Measurements from ENCODE around the gene CCR9.

Gene CCR9

DNA sequence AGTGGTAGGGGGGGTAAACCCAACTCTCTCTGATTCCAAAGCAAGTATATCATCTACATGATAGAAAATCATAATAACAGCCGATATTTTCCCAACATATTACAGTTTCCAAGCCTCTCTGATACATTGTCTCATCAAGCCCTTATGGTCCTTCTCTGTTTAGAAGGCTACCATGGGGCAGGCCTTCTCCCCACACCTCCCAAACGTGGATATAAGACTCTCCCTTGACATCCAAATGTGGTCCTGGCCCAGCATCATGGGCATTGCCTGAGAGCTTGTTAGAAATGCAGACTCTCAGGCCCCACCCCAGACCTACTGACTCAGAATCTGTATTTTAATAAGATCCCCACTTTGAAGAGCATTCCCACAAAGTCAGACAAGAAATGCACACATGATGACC is 17.7 kb upstream of the CCR9 start:
- Histone ChIP-seq H3K27me3 (ENCODE audit: insufficient read depth, low read length, poor library complexity, severe bottlenecking) (no peaks in the 10 kb centered on the region), H2AFZ (ENCODE audit: low read length) (no peak overlapping the region), H3F3A (ENCODE audit: low read depth) (peaks cover 5% of the 10 kb centered on the region; the same call in 1 of the 2 replicates), H3K36me3 (ENCODE audit: insufficient read depth, low read length) (no peaks in the 10 kb centered on the region), H3K4me2 (ENCODE audit: low read depth, low read length, poor library complexity, severe bottlenecking) (peak overlapping the region; percentile 70), H3K9me2 (replicated peaks; ENCODE audit: low read depth, low read length) (no peaks in the 10 kb centered on the region), H3K79me2 (ENCODE audit: insufficient read depth, low read length) (no peaks in the 10 kb centered on the region), H3K4me1 (ENCODE audit: insufficient read depth, low read length, poor library complexity, severe bottlenecking) (peaks cover 57% of the 10 kb centered on the region), H3K9me3 (ENCODE audit: insufficient read depth, low read depth, low read length) (no peaks in the 10 kb centered on the region), H4K20me1 (ENCODE audit: insufficient read depth, low read length, poor library complexity, severe bottlenecking) (no peaks in the 10 kb centered on the region), H3K4me3 (ENCODE audit: low read length, poor library complexity, severe bottlenecking) (no peak overlapping the region), H3K9ac (ENCODE audit: low read depth, low read length, poor library complexity, severe bottlenecking) (no peak overlapping the region)
- no peak for TF ChIP-seq EZH2phosphoT487 (IDR thresholded peaks at IDR 0.05; ENCODE audit: borderline replicate concordance)
- TF ChIP-seq, protein P1, sequence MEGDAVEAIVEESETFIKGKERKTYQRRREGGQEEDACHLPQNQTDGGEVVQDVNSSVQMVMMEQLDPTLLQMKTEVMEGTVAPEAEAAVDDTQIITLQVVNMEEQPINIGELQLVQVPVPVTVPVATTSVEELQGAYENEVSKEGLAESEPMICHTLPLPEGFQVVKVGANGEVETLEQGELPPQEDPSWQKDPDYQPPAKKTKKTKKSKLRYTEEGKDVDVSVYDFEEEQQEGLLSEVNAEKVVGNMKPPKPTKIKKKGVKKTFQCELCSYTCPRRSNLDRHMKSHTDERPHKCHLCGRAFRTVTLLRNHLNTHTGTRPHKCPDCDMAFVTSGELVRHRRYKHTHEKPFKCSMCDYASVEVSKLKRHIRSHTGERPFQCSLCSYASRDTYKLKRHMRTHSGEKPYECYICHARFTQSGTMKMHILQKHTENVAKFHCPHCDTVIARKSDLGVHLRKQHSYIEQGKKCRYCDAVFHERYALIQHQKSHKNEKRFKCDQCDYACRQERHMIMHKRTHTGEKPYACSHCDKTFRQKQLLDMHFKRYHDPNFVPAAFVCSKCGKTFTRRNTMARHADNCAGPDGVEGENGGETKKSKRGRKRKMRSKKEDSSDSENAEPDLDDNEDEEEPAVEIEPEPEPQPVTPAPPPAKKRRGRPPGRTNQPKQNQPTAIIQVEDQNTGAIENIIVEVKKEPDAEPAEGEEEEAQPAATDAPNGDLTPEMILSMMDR (conservative IDR thresholded peaks at IDR 0.05; ENCODE audit: low read length) = no peak

DNA sequence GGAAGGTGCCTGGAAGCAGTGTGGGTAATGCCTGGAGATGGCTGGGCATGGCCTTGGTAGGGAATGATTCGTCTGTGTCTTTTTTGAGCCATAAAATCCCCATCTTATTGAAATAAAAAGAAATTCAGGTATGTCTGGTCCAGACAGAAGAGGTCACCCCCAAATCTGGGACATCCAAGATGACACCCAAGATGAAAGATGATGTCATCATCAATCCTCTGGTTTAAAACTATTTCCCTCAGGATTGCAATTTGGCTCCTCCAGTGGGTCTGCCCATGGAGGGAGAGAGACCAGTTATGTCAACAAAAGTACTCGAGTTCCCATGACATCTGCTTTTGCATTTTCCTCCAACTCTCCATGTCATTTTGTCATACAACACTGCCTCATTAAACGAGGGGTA is 16.7 kb upstream of the CCR9 start:
- TF ChIP-seq EZH2phosphoT487 (IDR thresholded peaks at IDR 0.05; ENCODE audit: borderline replicate concordance) = no peak
- TF ChIP-seq, protein P1 (conservative IDR thresholded peaks at IDR 0.05; ENCODE audit: low read length) = no peak
- Histone ChIP-seq H3K4me3 (ENCODE audit: low read length, poor library complexity, severe bottlenecking) (peak overlapping the region; percentile 36), H3K36me3 (ENCODE audit: insufficient read depth, low read length) (no peaks in the 10 kb centered on the region), H2AFZ (ENCODE audit: low read length) (no peak overlapping the region), H3K27me3 (ENCODE audit: insufficient read depth, low read length, poor library complexity, severe bottlenecking) (no peaks in the 10 kb centered on the region), H3K9ac (ENCODE audit: low read depth, low read length, poor library complexity, severe bottlenecking) (peak overlapping the region; percentile 4), H4K20me1 (ENCODE audit: insufficient read depth, low read length, poor library complexity, severe bottlenecking) (no peaks in the 10 kb centered on the region), H3K9me2 (replicated peaks; ENCODE audit: low read depth, low read length) (no peaks in the 10 kb centered on the region), H3K79me2 (ENCODE audit: insufficient read depth, low read length) (no peaks in the 10 kb centered on the region), H3F3A (ENCODE audit: low read depth) (peaks cover 5% of the 10 kb centered on the region; the same call in 1 of the 2 replicates), H3K4me2 (ENCODE audit: low read depth, low read length, poor library complexity, severe bottlenecking) (peak overlapping the region; percentile 70), H3K9me3 (ENCODE audit: insufficient read depth, low read depth, low read length) (no peaks in the 10 kb centered on the region), H3K4me1 (ENCODE audit: insufficient read depth, low read length, poor library complexity, severe bottlenecking) (peaks cover 60% of the 10 kb centered on the region)

GRCh38 chr3:45870099-45870498 is 16.2 kb upstream of the CCR9 start:
- Histone ChIP-seq H3F3A (ENCODE audit: low read depth) (peaks cover 5% of the 10 kb centered on the region; the same call in 1 of the 2 replicates), H3K4me2 (ENCODE audit: low read depth, low read length, poor library complexity, severe bottlenecking) (peak overlapping the region; percentile 70), H3K36me3 (ENCODE audit: insufficient read depth, low read length) (no peaks in the 10 kb centered on the region), H4K20me1 (ENCODE audit: insufficient read depth, low read length, poor library complexity, severe bottlenecking) (no peaks in the 10 kb centered on the region), H3K27me3 (ENCODE audit: insufficient read depth, low read length, poor library complexity, severe bottlenecking) (no peaks in the 10 kb centered on the region), H2AFZ (ENCODE audit: low read length) (no peak overlapping the region), H3K4me1 (ENCODE audit: insufficient read depth, low read length, poor library complexity, severe bottlenecking) (peaks cover 60% of the 10 kb centered on the region), H3K9me3 (ENCODE audit: insufficient read depth, low read depth, low read length) (no peaks in the 10 kb centered on the region), H3K79me2 (ENCODE audit: insufficient read depth, low read length) (no peaks in the 10 kb centered on the region), H3K9ac (ENCODE audit: low read depth, low read length, poor library complexity, severe bottlenecking) (no peak overlapping the region), H3K4me3 (ENCODE audit: low read length, poor library complexity, severe bottlenecking) (peak overlapping the region; percentile 36), H3K9me2 (replicated peaks; ENCODE audit: low read depth, low read length) (no peaks in the 10 kb centered on the region)
- no peak for TF ChIP-seq EZH2phosphoT487 (IDR thresholded peaks at IDR 0.05; ENCODE audit: borderline replicate concordance)
- TF ChIP-seq, protein P1 (conservative IDR thresholded peaks at IDR 0.05; ENCODE audit: low read length) = no peak

Data from Loucy (cell line).